ENCODE data around the gene SMCR8.

The SMCR8 gene

DNA sequence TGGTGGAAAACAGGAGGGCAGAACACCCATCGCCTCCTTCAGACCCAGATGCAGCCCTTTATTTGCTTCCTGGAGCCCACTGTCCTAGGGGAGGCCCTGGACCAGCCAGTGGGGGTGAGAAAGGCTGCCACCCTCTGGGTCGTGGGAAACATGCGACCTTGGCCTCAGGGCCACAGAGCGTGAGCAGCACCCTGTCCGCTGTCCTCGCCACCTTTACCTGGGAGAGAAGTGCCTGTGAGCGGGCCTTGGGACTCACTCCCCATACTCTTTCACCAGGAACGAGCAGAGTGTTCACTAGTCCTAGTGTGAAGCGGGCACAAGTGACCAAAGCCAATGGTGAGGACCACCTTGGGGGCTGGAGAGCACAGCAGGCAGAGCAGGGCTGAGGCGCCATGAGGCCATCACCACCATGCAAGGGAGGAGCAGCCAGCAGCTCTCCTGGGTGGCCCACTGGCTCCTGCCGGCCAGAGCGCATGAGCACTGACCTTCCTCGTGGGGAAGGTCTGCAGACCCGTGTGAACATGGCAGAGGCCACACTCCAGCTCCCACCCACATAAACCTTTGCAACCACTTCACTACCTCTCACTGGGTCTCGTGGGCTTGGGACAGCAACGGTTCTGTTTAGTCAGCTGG lies 8.5 kb downstream of the SMCR8 start:
- ChIA-PET CTCF (no interaction called here), POLR2A (no interaction called here)

DNA sequence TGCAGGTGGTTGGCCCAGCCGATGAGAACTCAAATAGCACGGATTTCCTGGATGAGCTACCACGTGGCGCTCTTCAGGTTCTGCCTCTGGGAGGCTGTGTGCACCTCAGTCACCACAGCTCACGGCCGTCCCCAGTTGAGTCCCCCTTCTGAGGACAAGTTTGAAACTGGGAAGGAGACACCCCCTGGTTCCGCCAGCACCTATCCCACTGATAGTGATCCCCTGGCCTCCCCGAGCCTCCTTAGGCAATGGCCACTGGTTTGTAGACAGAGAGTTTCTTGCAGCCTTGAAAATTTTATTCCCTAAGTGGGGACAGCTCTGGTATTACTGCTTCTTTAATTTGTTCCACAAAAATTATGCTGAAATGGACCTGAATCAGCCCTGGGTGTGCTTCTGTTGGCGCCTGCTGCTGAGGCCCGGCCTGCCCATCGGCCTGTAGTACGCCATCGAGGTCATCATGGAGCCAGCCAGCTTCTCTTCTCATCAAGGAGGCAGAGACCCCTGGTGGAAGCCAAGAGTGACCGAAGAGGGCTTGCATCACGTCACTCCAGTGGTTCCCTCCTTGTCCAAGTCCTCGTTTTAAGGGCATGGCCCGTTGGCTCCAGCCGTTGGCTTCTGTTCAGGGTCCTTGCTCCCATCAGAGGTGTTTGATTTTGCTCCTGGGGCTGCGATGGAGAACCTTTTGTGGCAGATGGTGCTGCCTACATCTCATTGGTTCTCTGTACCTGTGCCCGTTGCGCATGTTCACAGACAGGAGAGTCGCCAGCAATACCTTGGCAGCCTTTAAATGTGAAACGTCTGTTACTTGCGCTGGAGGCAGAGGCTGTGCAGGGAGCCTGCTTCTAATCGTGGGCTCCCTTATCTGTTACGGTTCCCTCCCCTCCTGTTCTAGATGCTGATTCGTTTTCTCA lies 9.3 kb downstream of the SMCR8 start:
- CTCF ChIA-PET, result no interaction called here
- TF ChIP-seq, protein P1, sequence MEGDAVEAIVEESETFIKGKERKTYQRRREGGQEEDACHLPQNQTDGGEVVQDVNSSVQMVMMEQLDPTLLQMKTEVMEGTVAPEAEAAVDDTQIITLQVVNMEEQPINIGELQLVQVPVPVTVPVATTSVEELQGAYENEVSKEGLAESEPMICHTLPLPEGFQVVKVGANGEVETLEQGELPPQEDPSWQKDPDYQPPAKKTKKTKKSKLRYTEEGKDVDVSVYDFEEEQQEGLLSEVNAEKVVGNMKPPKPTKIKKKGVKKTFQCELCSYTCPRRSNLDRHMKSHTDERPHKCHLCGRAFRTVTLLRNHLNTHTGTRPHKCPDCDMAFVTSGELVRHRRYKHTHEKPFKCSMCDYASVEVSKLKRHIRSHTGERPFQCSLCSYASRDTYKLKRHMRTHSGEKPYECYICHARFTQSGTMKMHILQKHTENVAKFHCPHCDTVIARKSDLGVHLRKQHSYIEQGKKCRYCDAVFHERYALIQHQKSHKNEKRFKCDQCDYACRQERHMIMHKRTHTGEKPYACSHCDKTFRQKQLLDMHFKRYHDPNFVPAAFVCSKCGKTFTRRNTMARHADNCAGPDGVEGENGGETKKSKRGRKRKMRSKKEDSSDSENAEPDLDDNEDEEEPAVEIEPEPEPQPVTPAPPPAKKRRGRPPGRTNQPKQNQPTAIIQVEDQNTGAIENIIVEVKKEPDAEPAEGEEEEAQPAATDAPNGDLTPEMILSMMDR (IDR thresholded peaks at IDR 0.05; ENCODE audit: control extremely low read depth, extremely low read depth, low read depth, missing control alignments), result no peak
- POLR2A ChIA-PET, result no interaction called here
- no peak for DNase-seq (ENCODE audit: extremely low spot score)

More for the DNA sequence above, 8.5 kb downstream of the SMCR8 start:
- DNase-seq (ENCODE audit: extremely low spot score), result no peak
- TF ChIP-seq, protein P1 (IDR thresholded peaks at IDR 0.05; ENCODE audit: control extremely low read depth, extremely low read depth, low read depth, missing control alignments), result no peak

DNA sequence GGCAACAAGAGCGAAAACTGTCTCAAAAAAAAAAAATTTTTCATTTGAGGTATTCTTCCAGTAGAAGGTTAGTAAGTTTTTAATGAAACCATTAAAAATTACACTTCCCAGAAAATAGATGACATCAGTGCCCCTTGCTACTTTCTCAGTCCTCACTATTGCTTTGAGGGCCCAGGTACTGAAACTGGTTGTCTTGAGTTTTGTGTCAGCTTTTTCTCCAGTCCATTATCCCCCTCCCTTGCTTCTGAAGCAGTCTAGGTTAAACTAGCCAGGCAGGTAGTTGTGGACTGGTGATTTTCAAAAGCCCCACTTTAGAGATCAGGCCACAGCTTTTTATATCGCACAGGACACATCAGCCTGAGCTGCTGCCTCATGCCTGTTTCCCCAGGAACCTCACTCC lies 10.9 kb downstream of the SMCR8 start:
- peak; percentile 42 for DNase-seq (ENCODE audit: extremely low spot score)

DNA sequence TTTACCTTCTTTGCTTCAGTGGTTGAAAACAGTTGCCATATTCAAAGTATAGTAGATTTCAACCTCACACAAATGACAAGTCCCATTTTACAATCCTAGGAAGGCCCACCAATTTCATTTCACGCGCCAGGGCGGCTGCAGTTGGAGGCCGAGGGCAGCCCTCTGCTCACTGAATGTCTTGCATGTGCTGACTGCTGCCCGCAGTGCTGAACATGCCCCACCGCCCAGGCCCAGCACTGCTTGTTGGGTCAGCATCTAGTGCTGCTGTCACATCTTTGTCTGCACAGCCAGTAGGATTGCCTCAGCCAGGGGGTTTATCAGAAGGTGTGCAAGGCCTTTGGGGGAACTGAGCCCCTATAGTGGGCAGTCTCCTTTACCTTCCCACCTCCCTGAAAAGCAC lies 11.5 kb downstream of the SMCR8 start:
- TF ChIP-seq, protein P1 (IDR thresholded peaks at IDR 0.05; ENCODE audit: control extremely low read depth, extremely low read depth, low read depth, missing control alignments), result no peak
- POLR2A ChIA-PET, result interaction anchor here (1.6 kb wide), 1 partner anchor 9 kb away, joined by 8 read pairs; no protein-coding TSS in a partner anchor
- DNase-seq (ENCODE audit: extremely low spot score), result no peak
- CTCF ChIA-PET, result no interaction called here

More for the DNA sequence above, 10.9 kb downstream of the SMCR8 start:
- ChIA-PET POLR2A (no interaction called here), CTCF (no interaction called here)
- TF ChIP-seq, protein P1 (IDR thresholded peaks at IDR 0.05; ENCODE audit: control extremely low read depth, extremely low read depth, low read depth, missing control alignments), result no peak

DNA sequence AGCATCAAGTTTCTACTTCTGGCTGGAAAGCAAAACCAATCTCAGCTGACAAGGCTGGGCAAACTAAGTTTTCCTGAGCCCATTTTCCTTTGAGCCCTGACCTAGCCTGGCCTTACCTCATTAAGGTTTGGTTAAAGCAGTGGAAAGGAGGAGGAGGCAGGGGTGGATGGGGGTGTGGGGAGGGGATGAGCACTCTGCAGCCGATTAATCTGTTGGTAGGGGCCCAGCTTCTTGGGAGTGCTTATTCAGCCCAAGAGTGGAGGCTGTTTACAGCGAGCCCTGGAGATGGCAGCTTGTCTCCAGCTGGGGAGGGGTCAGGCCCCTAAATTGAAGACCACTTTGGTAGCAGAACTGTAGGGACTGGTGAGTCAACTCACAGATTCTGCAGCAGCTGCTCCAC lies 12.0 kb downstream of the SMCR8 start:
- TF ChIP-seq, protein P1 (IDR thresholded peaks at IDR 0.05; ENCODE audit: control extremely low read depth, extremely low read depth, low read depth, missing control alignments), result no peak
- DNase-seq (ENCODE audit: extremely low spot score), result no peak
- ChIA-PET POLR2A (interaction anchor here (1.6 kb wide), 1 partner anchor 9 kb away, joined by 8 read pairs; no protein-coding TSS in a partner anchor), CTCF (interaction anchor here (1.1 kb wide), 1 partner anchor 8 kb away, joined by 4 read pairs; no protein-coding TSS in a partner anchor)

DNA sequence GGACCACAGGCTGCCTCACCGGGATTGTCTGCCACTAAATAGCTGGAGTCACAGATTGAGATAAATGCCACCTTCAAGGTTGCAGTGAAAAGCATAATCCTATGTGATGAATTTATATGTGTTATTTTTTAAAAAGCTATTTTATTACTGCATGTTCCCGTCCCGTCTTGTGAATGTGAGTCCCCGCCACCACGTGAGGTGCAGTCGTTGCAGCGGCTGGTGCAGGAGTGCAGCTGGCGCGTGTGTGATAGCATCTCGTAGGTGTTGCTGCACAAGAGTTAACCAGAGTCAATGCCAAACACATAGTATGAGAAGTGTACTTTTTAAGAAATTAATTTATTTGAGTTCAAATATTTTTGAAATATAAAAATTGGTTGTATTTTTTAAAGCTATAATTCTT lies 12.5 kb downstream of the SMCR8 start:
- no peak for DNase-seq (ENCODE audit: extremely low spot score)
- TF ChIP-seq, protein P1 (IDR thresholded peaks at IDR 0.05; ENCODE audit: control extremely low read depth, extremely low read depth, low read depth, missing control alignments), result no peak
- ChIA-PET CTCF (interaction anchor here (1.1 kb wide), 1 partner anchor 8 kb away, joined by 4 read pairs; no protein-coding TSS in a partner anchor), POLR2A (interaction anchor here (1.6 kb wide), 1 partner anchor 10 kb away, joined by 8 read pairs; no protein-coding TSS in a partner anchor)
